Measurements from ENCODE around the gene SLC35F1. TPM values are rescaled to one million over a fixed set of nuclear protein-coding genes. Genes with fewer than 3 reads are reported as not detected.

The SLC35F1 gene
- total RNA-seq, 2 donors from 2014 or later, result under 0.01 to 0.78 TPM

DNA sequence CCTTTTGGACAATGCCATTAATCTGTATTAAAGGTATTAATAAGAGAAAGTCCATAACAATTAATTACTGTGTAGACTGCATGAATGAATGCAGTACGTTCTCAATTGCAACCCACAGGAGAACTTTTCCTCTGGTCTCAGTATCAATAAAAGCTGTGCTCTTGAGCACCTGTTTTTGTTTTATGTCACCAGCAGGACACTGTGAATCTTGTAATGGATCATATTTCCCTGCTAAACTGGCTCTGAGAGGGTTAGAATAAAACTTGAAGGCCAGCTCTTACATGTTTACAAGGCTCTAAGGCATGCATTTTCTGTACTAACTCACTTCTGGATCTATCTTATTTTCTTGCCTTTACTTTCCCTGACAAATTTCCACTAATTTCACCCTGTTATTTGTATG lies 426.7 kb downstream of the SLC35F1 start:
- no peaks in the 10 kb centered on the region for H3K27me3 ChIP-seq
- TF ChIP-seq POLR2A (IDR thresholded peaks at IDR 0.05), result no peak
- TF ChIP-seq, protein P1, sequence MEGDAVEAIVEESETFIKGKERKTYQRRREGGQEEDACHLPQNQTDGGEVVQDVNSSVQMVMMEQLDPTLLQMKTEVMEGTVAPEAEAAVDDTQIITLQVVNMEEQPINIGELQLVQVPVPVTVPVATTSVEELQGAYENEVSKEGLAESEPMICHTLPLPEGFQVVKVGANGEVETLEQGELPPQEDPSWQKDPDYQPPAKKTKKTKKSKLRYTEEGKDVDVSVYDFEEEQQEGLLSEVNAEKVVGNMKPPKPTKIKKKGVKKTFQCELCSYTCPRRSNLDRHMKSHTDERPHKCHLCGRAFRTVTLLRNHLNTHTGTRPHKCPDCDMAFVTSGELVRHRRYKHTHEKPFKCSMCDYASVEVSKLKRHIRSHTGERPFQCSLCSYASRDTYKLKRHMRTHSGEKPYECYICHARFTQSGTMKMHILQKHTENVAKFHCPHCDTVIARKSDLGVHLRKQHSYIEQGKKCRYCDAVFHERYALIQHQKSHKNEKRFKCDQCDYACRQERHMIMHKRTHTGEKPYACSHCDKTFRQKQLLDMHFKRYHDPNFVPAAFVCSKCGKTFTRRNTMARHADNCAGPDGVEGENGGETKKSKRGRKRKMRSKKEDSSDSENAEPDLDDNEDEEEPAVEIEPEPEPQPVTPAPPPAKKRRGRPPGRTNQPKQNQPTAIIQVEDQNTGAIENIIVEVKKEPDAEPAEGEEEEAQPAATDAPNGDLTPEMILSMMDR (IDR thresholded peaks at IDR 0.05), result no peak
- WGBS, 2 donors, result 82 to 86% methylated on average over 1 of the region's 1 CpG
- DNase-seq (no peak), ATAC-seq (no peak)
- intact Hi-C loops (cut with DNase I), result no loop called here
- H3K4me3 ChIP-seq, result no peak overlapping the region
- no peaks in the 10 kb centered on the region for H3K9me3 ChIP-seq
- no peak overlapping the region for H3K27ac ChIP-seq
- no peaks in the 10 kb centered on the region for H3K36me3 ChIP-seq (replicated peaks in 1 of 2; ENCODE audit: insufficient read depth in 1 of 2, low read depth in 2 of 2)
- no peaks in the 10 kb centered on the region for H3K4me1 ChIP-seq

DNA sequence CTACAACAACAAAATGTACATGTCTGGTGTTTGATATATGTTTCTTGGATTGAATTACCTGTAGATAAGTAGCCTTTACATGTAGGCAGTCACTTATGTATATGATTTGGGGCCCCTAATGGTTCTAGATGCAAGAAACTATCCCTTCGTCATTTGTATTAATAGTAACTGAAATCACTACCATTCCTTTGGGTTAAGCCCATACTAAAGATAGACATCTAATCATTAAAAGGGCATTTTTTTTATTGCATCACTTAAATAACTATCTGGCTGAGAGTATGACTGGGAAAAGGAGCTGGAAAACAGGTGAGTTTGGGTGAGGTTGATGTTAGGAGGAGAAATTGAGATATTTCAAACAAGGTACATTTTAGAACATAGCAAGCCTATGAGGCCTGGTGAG lies 427.6 kb downstream of the SLC35F1 start:
- Histone ChIP-seq H3K36me3 (replicated peaks in 1 of 2; ENCODE audit: insufficient read depth in 1 of 2, low read depth in 2 of 2) (no peaks in the 10 kb centered on the region), H3K9me3 (no peaks in the 10 kb centered on the region), H3K27me3 (no peaks in the 10 kb centered on the region), H3K4me1 (no peaks in the 10 kb centered on the region), H3K27ac (no peak overlapping the region), H3K4me3 (no peak overlapping the region)
- 87 to 88% methylated on average over 1 of the region's 1 CpG for WGBS, 2 donors
- intact Hi-C loops (cut with DNase I), result no loop called here
- no peak for DNase-seq
- no peak for ATAC-seq
- TF ChIP-seq POLR2A (IDR thresholded peaks at IDR 0.05), result no peak
- TF ChIP-seq, protein P1 (IDR thresholded peaks at IDR 0.05), result no peak

DNA sequence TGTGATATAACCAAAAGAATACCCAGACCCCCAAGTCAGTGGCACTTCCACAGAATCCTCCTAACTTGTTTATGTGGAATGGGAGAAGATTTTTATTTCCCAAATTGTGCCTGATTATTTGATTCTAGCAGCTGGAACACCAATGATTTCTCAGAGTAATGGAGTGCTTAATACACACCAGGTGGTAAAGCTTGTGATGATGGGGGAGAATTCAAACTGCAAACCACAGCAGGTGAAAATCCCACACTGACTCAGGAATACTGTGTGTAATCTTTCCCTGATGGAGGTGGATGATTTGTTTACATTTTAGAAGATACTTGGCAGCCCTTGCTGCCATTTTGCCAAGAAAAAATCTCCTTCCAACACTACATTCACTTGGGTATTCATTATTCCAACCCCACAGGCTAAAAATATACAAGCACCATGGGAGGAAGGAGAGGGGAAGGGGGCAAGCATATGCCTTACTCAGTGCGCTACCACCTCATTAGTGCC lies 428.3 kb downstream of the SLC35F1 start:
- DNase-seq, result no peak
- TF ChIP-seq POLR2A (IDR thresholded peaks at IDR 0.05), result no peak
- TF ChIP-seq, protein P1 (IDR thresholded peaks at IDR 0.05), result no peak
- Histone ChIP-seq H3K27me3 (no peaks in the 10 kb centered on the region), H3K4me1 (no peaks in the 10 kb centered on the region), H3K4me3 (no peak overlapping the region), H3K36me3 (replicated peaks in 1 of 2; ENCODE audit: insufficient read depth in 1 of 2, low read depth in 2 of 2) (no peaks in the 10 kb centered on the region), H3K9me3 (no peaks in the 10 kb centered on the region), H3K27ac (no peak overlapping the region)
- intact Hi-C loops (cut with DNase I), result no loop called here
- 95 to 100% methylated on average over 1 of the region's 1 CpG for WGBS, 2 donors
- no peak for ATAC-seq

DNA sequence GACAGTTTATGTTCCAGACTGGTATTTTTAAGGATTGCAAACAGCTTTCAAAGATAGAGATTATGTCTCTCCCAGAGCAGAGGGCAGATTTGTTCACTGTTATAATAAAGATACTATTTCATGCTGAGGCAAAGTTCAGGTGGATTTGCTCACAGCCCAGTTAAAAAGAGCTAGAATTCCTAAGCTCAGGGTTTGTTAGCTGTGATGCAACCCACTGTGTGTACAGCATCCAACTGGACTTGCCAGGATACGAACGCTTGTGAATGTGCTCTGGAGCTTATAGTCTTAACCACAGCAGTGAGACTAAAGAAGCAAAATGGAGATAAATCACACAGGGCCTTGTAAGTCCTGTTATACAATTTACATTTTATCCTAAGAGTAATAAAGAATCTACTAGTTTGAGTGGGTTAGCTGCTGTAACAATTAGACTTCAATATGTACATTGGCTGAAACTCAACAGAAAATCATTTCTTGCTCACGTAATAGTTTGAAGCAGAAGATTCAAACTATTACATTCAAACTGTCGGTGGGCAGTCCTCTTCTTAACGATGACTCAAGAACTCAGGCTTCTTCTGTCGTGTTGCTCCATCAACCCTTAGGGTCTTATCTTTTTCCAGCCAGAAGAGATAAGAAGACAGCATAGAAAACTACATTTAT lies 437.1 kb downstream of the SLC35F1 start:
- intact Hi-C loops (cut with DNase I), result no loop called here
- no peak for ATAC-seq

More for the DNA sequence above, 437.1 kb downstream of the SLC35F1 start:
- Histone ChIP-seq H3K4me3 (no peak overlapping the region), H3K36me3 (replicated peaks in 1 of 2; ENCODE audit: insufficient read depth in 1 of 2, low read depth in 2 of 2) (no peaks in the 10 kb centered on the region), H3K4me1 (no peaks in the 10 kb centered on the region), H3K27ac (no peak overlapping the region), H3K27me3 (no peaks in the 10 kb centered on the region), H3K9me3 (no peaks in the 10 kb centered on the region)
- TF ChIP-seq POLR2A (IDR thresholded peaks at IDR 0.05), result no peak
- TF ChIP-seq, protein P1 (IDR thresholded peaks at IDR 0.05), result no peak
- 75 to 84% methylated on average over 6 of the region's 6 CpGs for WGBS, 2 donors
- DNase-seq, result no peak
